Neural cell (in vitro differentiated cells): Measurements from ENCODE around the gene UQCRQ.

Source experiments
- CTCF ChIP-seq: fragments of 450-650 bp; IDR thresholded peaks from 2 replicates; pipeline ENCODE4 v1.5.1; 2014; ENCODE audit warnings: antibody characterized with exemption, mild to moderate bottlenecking, moderate library complexity; ENCODE audit not compliant: poor library complexity, severe bottlenecking
- POLR2AphosphoS5 ChIP-seq: IDR thresholded peaks from 2 replicates; pipeline ENCODE4 v1.6.1; 2012
- REST ChIP-seq: IDR thresholded peaks from 2 replicates; pipeline ENCODE4 v1.6.1; 2012; ENCODE audit warnings: borderline replicate concordance
- SMC3 ChIP-seq: fragments of 450-650 bp; conservative IDR thresholded peaks from 2 replicates; pipeline ENCODE4 v1.6.1; 2014; ENCODE audit warnings: antibody characterized with exemption, mild to moderate bottlenecking, moderate library complexity; ENCODE audit not compliant: poor library complexity

- TF ChIP-seq CTCF (no peak), SMC3 (no peak), POLR2AphosphoS5 (no peak), REST (no peak)
These were observed 29.6 kb upstream of the UQCRQ start for GRCh38 chr5:132836852-132837251.
